Ureter (tissue), 1 donor: ENCODE results near the gene DNAJC11. TPM values are rescaled to one million over a fixed set of nuclear protein-coding genes. Genes with fewer than 3 reads are reported as not detected.
"Not testable (repeated sequence)": the region's sequence is repeated elsewhere in the genome, so short reads cannot be mapped to it uniquely, and the experiment has no call there.

Experiments
- DNase-seq: peaks from one replicate; pipeline ENCODE4 v3.0.0-alpha.2; 2020; ENCODE audit warnings: low spot score
- total RNA-seq: library from RNA; stranded (reverse); gene quantifications from one replicate; pipeline ENCODE4 v1.2.4, GENCODE V29; 2023
- donor health status: DM: yes; HTN: yes; CAD: no.

Gene DNAJC11
- total RNA-seq, result 65.3 TPM

- peak; percentile 89 for DNase-seq
Measured at GRCh38 chr1:6701437-6702153, at the start of gene DNAJC11. TSS of gene DNAJC11 (minus strand) at chr1:6701816. CDS start at chr1:6701800, 16 bp downstream.

- no peak for DNase-seq
Measured at GRCh38 chr1:6750490-6750889, 48.9 kb upstream of the DNAJC11 start.

DNA sequence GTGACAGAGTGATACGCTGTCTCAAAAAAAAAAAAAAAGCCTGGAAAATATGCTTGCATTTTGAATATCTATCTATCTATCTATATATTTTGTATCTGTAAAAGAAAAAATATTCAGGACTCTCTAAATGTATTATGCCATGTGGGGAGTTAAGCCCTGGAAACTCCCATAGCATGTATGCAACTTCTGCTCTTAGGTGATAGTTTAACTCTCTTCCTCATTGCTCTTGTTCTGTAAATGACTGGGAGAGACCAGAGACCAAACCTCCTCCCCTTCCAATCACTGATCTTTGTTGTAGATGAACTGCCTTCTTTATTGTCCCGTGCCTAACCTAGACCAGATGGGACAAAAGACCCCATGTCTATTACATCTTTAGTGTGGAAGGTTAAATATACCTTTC is 46.1 kb upstream of the DNAJC11 start:
- DNase-seq, result no peak

DNA sequence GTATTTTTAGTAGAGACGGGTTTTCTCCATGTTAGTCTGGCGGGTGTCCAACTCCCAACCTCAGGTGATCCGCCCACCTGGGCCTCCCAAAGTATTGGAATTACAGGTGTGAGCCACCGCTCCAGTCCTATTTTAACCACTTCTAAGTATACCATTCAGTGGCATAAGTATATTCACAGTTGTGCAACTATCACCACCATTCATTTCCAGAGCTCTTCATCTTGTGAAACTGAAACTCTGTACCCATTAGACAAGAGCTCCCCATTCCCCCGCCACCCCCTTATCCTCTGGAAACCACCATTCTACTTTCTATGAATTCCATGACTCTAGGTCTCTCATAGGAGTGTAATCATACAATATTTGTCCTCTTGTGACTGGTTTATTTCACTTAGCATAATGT is 43.5 kb upstream of the DNAJC11 start:
- no peak for DNase-seq

GRCh38 chr1:6743189-6744101 is 41.8 kb upstream of the DNAJC11 start:
- DNase-seq, result peak; percentile 70

- DNase-seq, result not testable (repeated sequence)
Measured at GRCh38 chr1:6742676-6743188, 41.1 kb upstream of the DNAJC11 start.

GRCh38 chr1:6738987-6739676 is 37.5 kb upstream of the DNAJC11 start:
- no peak for DNase-seq

DNA sequence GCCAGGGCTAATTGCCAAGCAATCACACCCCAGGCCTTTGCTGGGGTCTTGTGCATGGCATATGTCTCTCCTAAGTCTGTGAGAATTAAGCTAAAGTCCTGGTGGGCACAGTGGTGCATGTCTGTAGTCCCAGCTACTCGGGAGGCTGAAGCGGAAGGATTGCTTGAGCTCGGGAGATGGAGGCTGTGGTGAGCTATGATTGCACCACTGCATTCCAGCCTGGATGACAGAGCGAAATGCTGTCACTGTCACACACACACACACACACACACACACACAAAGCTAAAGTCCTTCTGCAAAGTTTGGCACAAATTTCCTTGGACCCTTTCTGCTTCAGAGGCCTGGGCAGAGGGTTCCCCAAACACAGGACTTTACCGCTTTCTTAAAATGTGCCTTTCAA is 31.3 kb upstream of the DNAJC11 start:
- DNase-seq, result no peak

DNA sequence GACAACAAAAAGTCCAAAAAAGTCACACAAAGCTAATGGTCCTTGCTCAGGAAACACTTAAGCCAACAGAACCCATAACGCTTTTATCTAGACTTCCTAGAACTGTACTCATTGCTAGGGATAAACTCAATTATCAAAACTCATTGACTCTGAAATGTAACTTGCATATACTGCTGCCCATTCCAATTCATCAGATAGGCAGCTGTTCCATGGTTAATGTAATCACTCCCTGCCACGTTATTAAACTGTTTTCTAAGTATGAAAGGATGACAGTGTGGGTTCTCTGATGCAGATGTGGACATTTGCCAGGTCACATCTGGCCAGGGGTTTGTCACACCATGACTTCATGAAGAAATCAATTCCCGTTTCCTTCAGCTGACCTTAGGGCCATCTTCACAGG is 30.3 kb upstream of the DNAJC11 start:
- DNase-seq, result no peak

DNA sequence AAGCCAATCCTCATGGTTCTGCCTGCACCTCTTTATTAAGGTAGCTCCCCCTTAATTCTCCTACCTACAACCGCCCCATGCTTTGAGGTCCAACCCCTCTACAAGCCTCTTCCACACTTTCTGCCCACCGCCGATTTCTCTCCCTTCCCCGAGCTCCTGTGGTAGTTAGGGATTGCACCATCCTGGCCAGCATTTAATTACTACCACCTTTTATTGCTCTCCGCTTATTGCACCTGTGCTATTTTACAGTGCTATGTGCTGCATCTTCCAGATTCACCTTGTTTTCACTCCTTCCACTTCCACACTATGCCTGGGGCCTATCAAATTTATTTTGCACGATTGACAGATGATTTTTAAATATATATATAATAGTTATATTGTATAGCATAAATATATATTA is 29.3 kb upstream of the DNAJC11 start:
- DNase-seq, result no peak

- no peak for DNase-seq
Measured at GRCh38 chr1:6730473-6730872, 28.9 kb upstream of the DNAJC11 start.

DNA sequence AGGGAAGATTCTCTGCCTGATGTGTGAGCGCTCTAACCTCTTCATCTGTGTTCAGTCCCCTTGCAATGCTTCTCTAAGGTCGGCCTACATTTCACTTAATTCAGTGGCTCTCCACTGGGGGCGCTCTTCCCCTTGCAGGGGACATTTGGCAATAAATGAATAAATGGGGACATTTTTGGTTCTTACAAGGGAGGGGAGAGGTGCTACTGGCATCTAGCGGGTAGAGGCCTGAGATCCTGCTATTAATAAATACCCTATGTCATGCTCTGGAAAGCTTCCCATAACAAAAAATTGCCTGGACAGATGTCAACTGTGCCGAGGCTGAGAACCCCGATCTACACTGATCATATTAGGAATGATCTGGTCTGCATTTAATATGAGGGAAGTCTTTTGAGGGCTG is 25.9 kb upstream of the DNAJC11 start:
- no peak for DNase-seq

GRCh38 chr1:6726253-6726652 is 24.6 kb upstream of the DNAJC11 start:
- DNase-seq, result no peak

- DNase-seq, result no peak
Measured at GRCh38 chr1:6724517-6725141, 23.0 kb upstream of the DNAJC11 start.

GRCh38 chr1:6723621-6724428 is 22.2 kb upstream of the DNAJC11 start:
- DNase-seq, result no peak

DNA sequence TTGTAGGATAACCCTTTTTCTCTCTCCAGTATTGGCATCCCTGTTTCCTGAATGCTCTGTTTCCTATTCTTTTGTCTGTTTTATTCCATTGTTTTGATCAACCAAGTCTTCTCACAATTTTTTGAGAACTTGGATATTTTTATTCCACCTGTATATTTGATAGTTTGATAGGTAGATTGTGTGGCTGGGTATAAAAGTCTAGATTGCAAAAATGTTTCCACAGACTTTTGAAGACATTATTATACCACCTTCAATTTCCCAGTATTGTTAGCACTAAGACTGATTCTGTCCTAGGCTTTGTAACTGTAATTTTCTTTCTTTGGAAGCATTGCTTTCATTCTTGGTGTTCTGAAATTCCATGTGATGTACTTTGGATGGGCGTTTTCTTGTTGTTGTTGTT is 9.6 kb upstream of the DNAJC11 start:
- no peak for DNase-seq

GRCh38 chr1:6704746-6705145 is 3.1 kb upstream of the DNAJC11 start:
- DNase-seq, result no peak

DNA sequence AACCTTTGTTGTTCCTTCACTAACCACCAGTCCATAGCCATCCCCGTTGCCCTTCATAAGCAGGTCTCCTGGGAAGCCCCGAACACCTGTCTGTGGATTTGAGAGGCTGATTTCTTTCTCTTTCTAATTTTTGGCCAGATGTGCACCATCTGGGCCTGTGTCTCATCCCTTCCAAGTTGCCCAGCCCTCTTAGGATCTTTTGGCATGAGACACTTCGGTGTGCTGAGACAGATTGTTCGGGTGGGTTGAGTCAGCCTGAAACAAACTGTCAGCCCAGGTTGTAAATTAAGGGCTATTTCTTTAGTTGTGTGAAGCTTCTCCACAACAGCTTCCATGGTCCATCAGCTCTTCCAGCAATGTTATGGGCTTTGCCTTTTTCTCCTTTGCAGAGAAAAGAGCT is 1.4 kb upstream of the DNAJC11 start:
- no peak for DNase-seq

DNA sequence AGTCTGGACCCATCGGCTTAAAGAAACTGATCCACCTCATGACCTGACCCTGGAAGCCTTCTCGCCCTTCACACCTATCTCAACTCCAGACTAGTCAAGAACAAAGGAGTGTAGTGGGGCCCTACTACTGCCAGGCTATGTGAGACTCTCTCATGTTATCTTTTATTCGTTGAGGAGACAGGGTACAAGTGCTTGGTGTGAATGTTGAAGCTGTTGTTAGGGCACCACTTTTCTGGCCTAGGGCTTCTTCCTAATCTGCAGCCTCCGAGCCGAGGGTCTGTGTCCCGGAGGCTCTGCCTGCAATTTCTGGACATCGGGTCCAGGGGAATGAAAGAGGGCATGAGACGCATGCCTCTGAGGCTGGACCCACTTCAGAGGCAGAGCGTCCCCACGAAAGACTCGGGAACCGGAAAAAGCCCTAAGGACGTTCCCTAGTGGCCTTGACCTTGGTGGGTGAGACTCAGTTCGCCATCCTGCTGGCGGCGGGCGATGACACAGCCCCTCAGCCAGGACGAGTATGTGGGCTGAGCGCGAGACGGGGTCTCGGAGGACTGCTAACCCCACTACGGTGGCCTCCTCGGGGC is 671 bp downstream of the DNAJC11 start:
- no peak for DNase-seq

DNA sequence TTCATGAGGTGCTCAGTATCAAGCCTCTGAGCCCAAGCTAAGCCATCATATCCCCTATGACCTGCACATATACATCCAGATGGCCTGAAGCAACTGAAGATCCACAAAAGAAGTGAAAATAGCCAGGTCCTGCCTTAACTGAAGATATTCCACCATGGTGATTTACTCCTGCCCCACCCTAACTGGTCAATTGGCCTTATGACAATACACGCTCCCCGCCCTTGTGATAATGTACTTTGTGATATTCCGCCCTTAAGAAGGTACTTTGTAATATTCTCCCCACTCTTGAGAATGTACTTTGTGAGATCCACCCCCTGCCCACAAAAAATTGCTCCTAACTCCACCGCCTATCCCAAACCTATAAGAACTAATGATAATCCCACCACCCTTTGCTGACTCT is 1.7 kb downstream of the DNAJC11 start:
- DNase-seq, result not testable (repeated sequence)

GRCh38 chr1:6695868-6696267 is 5.7 kb downstream of the DNAJC11 start:
- DNase-seq, result no peak
